Mesendoderm (in vitro differentiated cells): ENCODE data around the gene USP7.
A peak's percentile ranks its signal among the peaks of the same experiment; 100 is the strongest.

Experiments
- DNase-seq: peaks from one replicate; pipeline ENCODE4 v3.0.0; 2013
- H2AK5ac ChIP-seq: 2 replicates; pipeline ENCODE4 v1.6.1; 2013; ENCODE audit warnings: low read length, inconsistent platforms
- H2BK120ac ChIP-seq: 2 replicates; pipeline ENCODE4 v1.6.1; 2013; ENCODE audit warnings: low read depth, mild to moderate bottlenecking, low read length, moderate library complexity, mixed read lengths
- H2BK15ac ChIP-seq: replicated peaks from 2 replicates; pipeline ENCODE4 v1.6.1; 2013; ENCODE audit warnings: low read depth, mild to moderate bottlenecking, moderate library complexity
- H2BK5ac ChIP-seq: 2 replicates; pipeline ENCODE4 v1.6.1; 2013; ENCODE audit warnings: low read length, inconsistent platforms
- H3K18ac ChIP-seq: 2 replicates; pipeline ENCODE4 v1.6.1; 2013; ENCODE audit warnings: mild to moderate bottlenecking, low read length, mixed read lengths
- H3K23ac ChIP-seq: one replicate; pipeline ENCODE4 v1.6.1; 2013; ENCODE audit warnings: low read length
- H3K27ac ChIP-seq: 2 replicates; pipeline ENCODE4 v1.5.1; 2013; ENCODE audit warnings: low read depth, mild to moderate bottlenecking, inconsistent platforms, low read length, moderate library complexity
- H3K27me3 ChIP-seq: 2 replicates; pipeline ENCODE4 v1.6.1; 2013; ENCODE audit warnings: low read length, control low read depth, mild to moderate bottlenecking, inconsistent platforms; ENCODE audit not compliant: insufficient read depth, poor library complexity
- H3K36me3 ChIP-seq: 2 replicates; pipeline ENCODE4 v1.6.1; 2013; ENCODE audit warnings: low read length, inconsistent platforms; ENCODE audit not compliant: control insufficient read depth, insufficient read depth
- H3K4ac ChIP-seq: one replicate; pipeline ENCODE4 v1.6.1; 2013; ENCODE audit warnings: low read depth, mild to moderate bottlenecking, low read length, moderate library complexity
- H3K4me1 ChIP-seq: 2 replicates; pipeline ENCODE4 v1.6.1; 2013; ENCODE audit warnings: low read depth, low read length, inconsistent platforms; ENCODE audit not compliant: control insufficient read depth
- H3K4me2 ChIP-seq: 2 replicates; pipeline ENCODE4 v1.6.1; 2013; ENCODE audit warnings: low read length
- H3K4me3 ChIP-seq: 2 replicates; pipeline ENCODE4 v1.5.1; 2013; ENCODE audit warnings: mild to moderate bottlenecking, low read length
- H3K56ac ChIP-seq: one replicate; pipeline ENCODE4 v1.6.1; 2013; ENCODE audit warnings: low read length
- H3K79me1 ChIP-seq: 2 replicates; pipeline ENCODE4 v1.6.1; 2013; ENCODE audit warnings: low read length, inconsistent platforms
- H3K79me2 ChIP-seq: 2 replicates; pipeline ENCODE4 v1.6.1; 2013; ENCODE audit warnings: mild to moderate bottlenecking, low read length; ENCODE audit not compliant: control insufficient read depth, insufficient read depth
- H3K9ac ChIP-seq: 2 replicates; pipeline ENCODE4 v1.6.1; 2013; ENCODE audit warnings: low read length, inconsistent platforms
- H4K5ac ChIP-seq: one replicate; pipeline ENCODE4 v1.6.1; 2013; ENCODE audit warnings: low read length
- H4K8ac ChIP-seq: one replicate; pipeline ENCODE4 v1.6.1; 2013; ENCODE audit warnings: low read depth, mild to moderate bottlenecking, control low read depth, low read length, moderate library complexity
- WGBS: extraction: QIAGEN DNeasy Blood & Tissue Kit; methylation state at CpG from one replicate; pipeline ENCODE4 v1.1.7; 2013; ENCODE audit warnings: low lambda C conversion rate, missing lambda C conversion rate; ENCODE audit not compliant: insufficient coverage; ENCODE audit errors: extremely low coverage; 5-methylcytosine and 5-hydroxymethylcytosine counted together

The USP7 gene

DNA sequence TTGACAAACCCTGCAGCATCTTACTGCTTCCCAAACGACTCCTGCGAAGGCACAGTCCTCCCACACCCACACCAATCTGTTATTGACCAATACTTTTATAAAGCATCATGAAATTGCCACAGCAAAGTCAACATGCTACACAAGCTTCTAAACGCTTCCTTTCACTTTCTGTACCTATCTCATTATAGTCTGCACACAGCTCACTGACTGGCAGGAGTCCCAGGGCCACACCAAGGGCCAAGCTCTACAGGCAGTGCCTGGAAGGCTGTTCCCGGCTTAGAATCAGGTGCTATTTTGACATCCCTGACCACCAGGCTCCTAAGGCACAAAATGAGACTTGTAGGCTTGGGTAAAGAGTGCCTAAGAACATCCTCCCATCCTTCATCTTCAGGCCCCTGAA, 39.5 kb downstream of the USP7 start:
- Histone ChIP-seq H3K4me1 (no peaks in the 10 kb centered on the region), H2BK5ac (no peak overlapping the region), H3K18ac (no peak overlapping the region), H3K79me1 (peaks cover 29% of the 10 kb centered on the region), H4K5ac (no peak overlapping the region), H4K8ac (no peak overlapping the region), H3K56ac (no peak overlapping the region), H2BK120ac (no peak overlapping the region), H3K23ac (no peak overlapping the region), H3K27me3 (no peaks in the 10 kb centered on the region), H3K27ac (no peak overlapping the region), H2BK15ac (no peak overlapping the region), H3K36me3 (peaks cover 15% of the 10 kb centered on the region), H3K4me2 (no peak overlapping the region), H3K79me2 (peaks cover 40% of the 10 kb centered on the region), H3K4ac (no peak overlapping the region), H3K9ac (no peak overlapping the region), H3K4me3 (no peak overlapping the region), H2AK5ac (no peak overlapping the region)
- no CpG with 5 or more reads among the region's 4 CpGs for WGBS
- DNase-seq: no peak

GRCh38 chr16:8923199-8923598, 40.5 kb downstream of the USP7 start:
- H2BK5ac ChIP-seq: no peak overlapping the region
- H2BK120ac ChIP-seq: no peak overlapping the region
- no peak overlapping the region for H2BK15ac ChIP-seq
- no peak overlapping the region for H3K56ac ChIP-seq
- no peak overlapping the region for H3K23ac ChIP-seq
- H3K9ac ChIP-seq: no peak overlapping the region
- H3K27me3 ChIP-seq: no peaks in the 10 kb centered on the region
- H3K4me2 ChIP-seq: no peak overlapping the region
- no CpG with 5 or more reads among the region's 11 CpGs for WGBS
- no peak overlapping the region for H3K18ac ChIP-seq
- H3K27ac ChIP-seq: no peak overlapping the region
- H3K79me1 ChIP-seq: peaks cover 27% of the 10 kb centered on the region
- H3K36me3 ChIP-seq: peaks cover 20% of the 10 kb centered on the region
- peaks cover 33% of the 10 kb centered on the region for H3K79me2 ChIP-seq
- H4K8ac ChIP-seq: no peak overlapping the region
- H4K5ac ChIP-seq: no peak overlapping the region
- no peak for DNase-seq
- no peak overlapping the region for H3K4ac ChIP-seq
- H3K4me3 ChIP-seq: no peak overlapping the region
- H2AK5ac ChIP-seq: no peak overlapping the region
- no peaks in the 10 kb centered on the region for H3K4me1 ChIP-seq

DNA sequence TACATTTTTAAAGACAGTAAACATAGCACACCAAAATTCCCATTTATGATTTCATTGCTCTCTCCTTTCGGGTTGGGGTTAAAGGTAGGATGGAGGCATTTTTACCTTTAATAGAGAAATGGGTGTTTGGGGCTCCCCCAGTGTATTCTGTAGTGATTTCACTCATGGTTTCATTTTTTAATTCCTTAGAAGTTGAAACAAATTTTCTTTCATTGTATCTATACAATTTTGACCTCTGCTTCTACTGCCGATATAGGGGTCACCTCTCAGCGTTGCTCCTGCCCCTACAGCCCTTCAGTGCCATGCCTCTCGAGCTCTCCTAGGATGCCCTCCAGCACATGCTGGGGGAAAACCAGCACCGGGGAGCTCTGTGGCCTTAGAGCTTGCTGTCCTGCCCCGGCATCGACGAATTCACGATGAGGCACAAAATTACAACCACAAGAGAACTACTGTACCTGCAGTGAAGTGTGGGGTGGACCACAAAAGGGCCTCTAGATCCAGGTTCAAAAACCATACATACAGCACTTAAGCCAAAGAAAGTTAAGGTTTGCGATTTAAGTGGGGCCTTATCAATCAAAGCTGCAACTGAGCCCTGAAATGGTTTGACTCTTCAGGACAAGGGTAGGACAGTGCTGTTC, 42.2 kb downstream of the USP7 start:
- Histone ChIP-seq H3K23ac (no peak overlapping the region), H3K36me3 (peaks cover 22% of the 10 kb centered on the region), H2BK15ac (no peak overlapping the region), H3K56ac (no peak overlapping the region), H2AK5ac (no peak overlapping the region), H3K79me1 (peaks cover 21% of the 10 kb centered on the region), H3K4me3 (no peak overlapping the region), H3K27me3 (no peaks in the 10 kb centered on the region), H3K4ac (no peak overlapping the region), H2BK120ac (no peak overlapping the region), H3K79me2 (peaks cover 25% of the 10 kb centered on the region), H3K9ac (no peak overlapping the region), H4K8ac (no peak overlapping the region), H3K4me2 (no peak overlapping the region), H3K18ac (no peak overlapping the region), H2BK5ac (no peak overlapping the region), H4K5ac (no peak overlapping the region), H3K27ac (no peak overlapping the region), H3K4me1 (no peaks in the 10 kb centered on the region)
- no peak for DNase-seq
- no CpG with 5 or more reads among the region's 10 CpGs for WGBS

- H3K4me3 ChIP-seq: no peak overlapping the region
- H3K4me2 ChIP-seq: no peak overlapping the region
- H3K18ac ChIP-seq: no peak overlapping the region
- peak; percentile 27 for DNase-seq
- peaks cover 21% of the 10 kb centered on the region for H3K79me1 ChIP-seq
- H3K27me3 ChIP-seq: no peaks in the 10 kb centered on the region
- peaks cover 23% of the 10 kb centered on the region for H3K79me2 ChIP-seq
- no peak overlapping the region for H2BK5ac ChIP-seq
- WGBS: no CpG with 5 or more reads among the region's 6 CpGs
- no peak overlapping the region for H4K5ac ChIP-seq
- H3K9ac ChIP-seq: no peak overlapping the region
- H2BK120ac ChIP-seq: no peak overlapping the region
- no peak overlapping the region for H3K23ac ChIP-seq
- H2BK15ac ChIP-seq: no peak overlapping the region
- H3K4ac ChIP-seq: no peak overlapping the region
- H3K4me1 ChIP-seq: no peaks in the 10 kb centered on the region
- H4K8ac ChIP-seq: no peak overlapping the region
- no peak overlapping the region for H3K27ac ChIP-seq
- no peak overlapping the region for H2AK5ac ChIP-seq
- H3K36me3 ChIP-seq: peaks cover 24% of the 10 kb centered on the region
- no peak overlapping the region for H3K56ac ChIP-seq
These were observed 42.9 kb downstream of the USP7 start for GRCh38 chr16:8920645-8921346.

DNA sequence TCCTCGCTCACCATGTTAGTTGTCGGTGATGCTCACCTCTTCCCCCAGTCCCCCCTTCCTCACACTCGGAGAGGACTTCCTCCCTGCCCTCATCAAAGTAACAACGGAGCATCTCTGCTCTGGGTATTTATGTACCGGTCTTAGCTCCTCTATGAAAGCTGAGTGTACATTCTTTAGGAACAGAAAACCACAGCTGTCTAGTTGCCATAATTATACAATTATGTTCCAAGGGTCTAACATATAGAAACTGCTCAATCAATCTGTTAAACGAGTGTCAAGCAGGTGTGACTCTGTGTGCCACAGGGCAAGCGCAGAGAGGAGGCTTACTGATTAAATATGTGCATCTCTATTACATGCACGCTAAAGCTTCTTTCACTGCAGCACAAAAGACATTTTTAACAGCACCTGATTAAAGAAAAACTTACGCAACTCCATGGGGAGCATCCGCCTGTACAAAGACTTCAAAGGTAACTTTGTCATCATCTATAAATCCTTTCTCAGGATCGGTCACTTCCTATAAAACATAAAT, 43.7 kb downstream of the USP7 start:
- H3K9ac ChIP-seq: no peak overlapping the region
- H4K5ac ChIP-seq: no peak overlapping the region
- no peak overlapping the region for H3K27ac ChIP-seq
- no peak overlapping the region for H2AK5ac ChIP-seq
- no peak overlapping the region for H2BK15ac ChIP-seq
- H3K27me3 ChIP-seq: no peaks in the 10 kb centered on the region
- H3K79me1 ChIP-seq: peaks cover 17% of the 10 kb centered on the region
- no peak overlapping the region for H2BK5ac ChIP-seq
- no peak overlapping the region for H3K4ac ChIP-seq
- H3K4me2 ChIP-seq: no peak overlapping the region
- H3K36me3 ChIP-seq: peaks cover 25% of the 10 kb centered on the region
- H3K18ac ChIP-seq: no peak overlapping the region
- H3K4me1 ChIP-seq: no peaks in the 10 kb centered on the region
- H3K4me3 ChIP-seq: no peak overlapping the region
- H4K8ac ChIP-seq: no peak overlapping the region
- DNase-seq: no peak
- no peak overlapping the region for H3K56ac ChIP-seq
- no CpG with 5 or more reads among the region's 11 CpGs for WGBS
- peaks cover 17% of the 10 kb centered on the region for H3K79me2 ChIP-seq
- H3K23ac ChIP-seq: no peak overlapping the region
- no peak overlapping the region for H2BK120ac ChIP-seq
